Suprapubic skin (tissue), 4 donors: ENCODE measurements around the gene SNX24. TPM values are rescaled to one million over a fixed set of nuclear protein-coding genes. Genes with fewer than 3 reads are reported as not detected.

Experiments
- DNase-seq, 2 donors: peaks; one replicate each; pipeline ENCODE4 v3.0.0-alpha.2; 2019; ENCODE audit warnings: low spot score in 2 of 2
- H3K27ac ChIP-seq: fragments of 200-600 bp; sonication (generic); one replicate; pipeline ENCODE4 v1.5.1; 2019
- H3K27me3 ChIP-seq: fragments of 200-600 bp; sonication (generic); one replicate; pipeline ENCODE4 v1.5.1; 2019
- H3K36me3 ChIP-seq: fragments of 200-600 bp; sonication (generic); one replicate; pipeline ENCODE4 v1.5.1; 2019
- H3K4me1 ChIP-seq: fragments of 200-600 bp; sonication (generic); one replicate; pipeline ENCODE4 v1.5.1; 2019
- H3K4me3 ChIP-seq: fragments of 200-600 bp; sonication (generic); one replicate; pipeline ENCODE4 v1.5.1; 2019; ENCODE audit warnings: mild to moderate bottlenecking
- H3K9me3 ChIP-seq: fragments of 200-600 bp; sonication (generic); one replicate; pipeline ENCODE4 v1.5.1; 2019
- EP300 ChIP-seq: sonication (generic); formaldehyde crosslinking; IDR thresholded peaks from one replicate; pipeline ENCODE4 v1.6.1; 2017; ENCODE audit warnings: antibody characterized with exemption
- POLR2A ChIP-seq, 2 donors: fragments of 450-650 bp; IDR thresholded peaks; one replicate each; pipeline ENCODE4 v1.6.1; 2017; ENCODE audit warnings: antibody characterized with exemption in 2 of 2, mild to moderate bottlenecking in 2 of 2, moderate library complexity in 2 of 2
- POLR2AphosphoS5 ChIP-seq, 3 donors: sonication (generic); formaldehyde crosslinking; IDR thresholded peaks; one replicate each; pipeline ENCODE4 v1.6.1; 2017; ENCODE audit warnings: antibody characterized with exemption in 3 of 3
- WGBS: methylation state at CpG from one replicate; pipeline ENCODE4 v1.1.5; 2018; 5-methylcytosine and 5-hydroxymethylcytosine counted together
- total RNA-seq, 4 donors: library from RNA; depleted of rRNA; stranded (reverse); fragments of >200 nt; gene quantifications; one replicate each; pipeline ENCODE4 v1.1.0, GENCODE V29; 2016
- TF ChIP-seq, protein P1 (sequence below), 2 donors: fragments of 200-600 bp in 1 of 2; fragments of 450-650 bp in 1 of 2; sonication (generic) in 1 of 2; IDR thresholded peaks; one replicate each; pipeline ENCODE4 v1.5.1; 2016 to 2019; ENCODE audit warnings: antibody characterized with exemption in 2 of 2, mild to moderate bottlenecking in 1 of 2, moderate library complexity in 1 of 2

Gene SNX24
- total RNA-seq, 4 donors from 2014 or later: 15.2 to 43.0 (median 25.3) TPM

DNA sequence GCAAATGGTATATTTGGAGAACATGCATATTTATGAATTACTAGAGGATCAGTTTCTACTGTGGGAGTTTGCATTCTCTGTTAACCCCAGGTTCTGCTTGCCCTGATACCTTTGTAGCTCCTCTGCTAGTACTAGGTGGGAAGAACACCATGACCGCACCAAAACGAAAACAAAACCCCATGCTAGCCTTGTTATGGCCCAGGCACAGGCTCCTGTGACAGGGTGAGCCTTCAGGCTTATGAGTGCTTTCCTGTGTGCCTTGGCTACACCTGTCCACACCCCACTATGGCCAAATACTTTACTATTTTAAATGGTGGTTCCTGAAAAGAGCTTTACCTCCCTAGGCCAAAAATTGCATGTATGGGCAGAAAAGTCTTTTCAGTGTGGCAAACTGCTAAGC, 96.3 kb downstream of the SNX24 start:
- no peaks in the 10 kb centered on the region for H3K36me3 ChIP-seq
- 88% methylated on average over 2 of the region's 2 CpGs for WGBS
- no peak for TF ChIP-seq EP300
- H3K9me3 ChIP-seq: no peaks in the 10 kb centered on the region
- no peak overlapping the region for H3K4me3 ChIP-seq
- no peak for DNase-seq
- H3K27ac ChIP-seq: no peak overlapping the region
- H3K4me1 ChIP-seq: peaks cover 5% of the 10 kb centered on the region
- no peaks in the 10 kb centered on the region for H3K27me3 ChIP-seq

DNA sequence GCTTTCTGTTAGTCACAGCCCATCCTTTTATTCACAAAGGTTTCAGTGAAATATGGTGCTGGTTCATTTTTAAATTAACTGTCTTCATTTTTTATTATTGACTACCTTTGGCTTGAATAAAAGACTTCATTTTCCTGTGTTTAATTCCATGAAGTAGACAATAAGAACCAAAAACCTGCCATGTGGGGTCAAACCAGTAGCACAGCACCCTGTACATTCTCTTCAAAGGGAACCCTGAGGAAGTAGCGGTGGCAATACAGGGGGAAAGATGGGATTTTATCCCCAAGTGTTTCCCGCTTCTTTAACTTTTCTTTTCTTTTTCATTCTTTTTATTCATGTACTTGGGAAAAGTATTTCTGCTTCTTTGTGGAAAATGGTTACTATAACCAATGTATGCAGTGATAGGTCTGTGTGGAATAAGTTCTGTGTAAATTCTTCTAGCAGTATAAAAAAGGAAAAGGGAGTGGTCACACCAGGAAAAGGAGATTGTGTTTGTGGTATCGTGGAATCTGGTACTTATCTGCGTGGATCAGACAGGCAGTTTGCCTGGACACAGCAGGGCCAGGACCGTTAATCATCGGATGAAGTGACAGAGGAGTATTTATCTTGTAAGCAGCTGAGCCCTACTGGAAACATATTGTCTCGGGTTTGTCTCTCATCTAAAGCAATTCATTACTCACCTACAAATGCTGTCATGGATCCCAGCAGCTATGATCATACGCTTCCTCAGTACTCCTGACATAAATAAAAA, 96.9 kb downstream of the SNX24 start:
- H3K4me3 ChIP-seq: no peak overlapping the region
- H3K4me1 ChIP-seq: peaks cover 5% of the 10 kb centered on the region
- TF ChIP-seq EP300 (no peak), POLR2A (IDR thresholded peaks at IDR 0.05) (no peak)
- TF ChIP-seq, protein P1, sequence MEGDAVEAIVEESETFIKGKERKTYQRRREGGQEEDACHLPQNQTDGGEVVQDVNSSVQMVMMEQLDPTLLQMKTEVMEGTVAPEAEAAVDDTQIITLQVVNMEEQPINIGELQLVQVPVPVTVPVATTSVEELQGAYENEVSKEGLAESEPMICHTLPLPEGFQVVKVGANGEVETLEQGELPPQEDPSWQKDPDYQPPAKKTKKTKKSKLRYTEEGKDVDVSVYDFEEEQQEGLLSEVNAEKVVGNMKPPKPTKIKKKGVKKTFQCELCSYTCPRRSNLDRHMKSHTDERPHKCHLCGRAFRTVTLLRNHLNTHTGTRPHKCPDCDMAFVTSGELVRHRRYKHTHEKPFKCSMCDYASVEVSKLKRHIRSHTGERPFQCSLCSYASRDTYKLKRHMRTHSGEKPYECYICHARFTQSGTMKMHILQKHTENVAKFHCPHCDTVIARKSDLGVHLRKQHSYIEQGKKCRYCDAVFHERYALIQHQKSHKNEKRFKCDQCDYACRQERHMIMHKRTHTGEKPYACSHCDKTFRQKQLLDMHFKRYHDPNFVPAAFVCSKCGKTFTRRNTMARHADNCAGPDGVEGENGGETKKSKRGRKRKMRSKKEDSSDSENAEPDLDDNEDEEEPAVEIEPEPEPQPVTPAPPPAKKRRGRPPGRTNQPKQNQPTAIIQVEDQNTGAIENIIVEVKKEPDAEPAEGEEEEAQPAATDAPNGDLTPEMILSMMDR (IDR thresholded peaks at IDR 0.05): no peak
- H3K27me3 ChIP-seq: no peaks in the 10 kb centered on the region
- H3K36me3 ChIP-seq: no peaks in the 10 kb centered on the region
- no peaks in the 10 kb centered on the region for H3K9me3 ChIP-seq
- DNase-seq: no peak
- WGBS: 60% methylated on average over 8 of the region's 8 CpGs
- H3K27ac ChIP-seq: no peak overlapping the region

DNA sequence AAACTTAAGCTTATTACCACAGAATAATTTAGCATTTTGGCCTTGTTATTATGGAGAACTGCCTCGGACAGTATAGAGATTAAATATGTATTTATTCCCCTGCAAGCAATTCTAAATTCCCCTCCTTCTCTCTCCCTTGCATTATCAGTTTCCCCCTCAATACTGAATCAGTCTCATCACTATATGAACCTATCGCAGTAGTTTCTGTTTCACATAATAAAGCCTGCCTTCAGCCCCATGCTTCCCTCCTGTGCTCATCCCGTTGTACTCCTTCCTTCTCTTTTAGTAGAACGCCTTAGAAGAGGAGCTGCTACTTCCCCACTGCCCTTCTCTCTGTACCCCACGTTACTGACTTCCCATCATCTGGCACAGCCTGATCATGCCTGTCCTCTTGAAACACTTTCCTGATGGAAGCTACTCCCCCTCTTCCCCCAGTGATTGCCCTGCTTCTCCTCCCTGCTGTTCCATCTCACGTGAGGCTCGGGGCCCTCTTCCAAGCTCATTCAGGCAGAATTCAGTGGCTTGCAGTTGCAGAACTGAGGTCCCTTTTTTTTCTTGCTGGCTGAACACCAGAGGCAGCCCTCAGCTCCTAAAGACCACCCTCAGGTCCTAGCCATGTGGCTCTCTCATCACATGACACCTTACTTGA, 97.8 kb downstream of the SNX24 start:
- Histone ChIP-seq H3K36me3 (peaks cover 2% of the 10 kb centered on the region), H3K4me3 (no peak overlapping the region), H3K27ac (no peak overlapping the region), H3K27me3 (no peaks in the 10 kb centered on the region), H3K9me3 (no peaks in the 10 kb centered on the region), H3K4me1 (peaks cover 1% of the 10 kb centered on the region)
- DNase-seq: no peak
- TF ChIP-seq EP300 (no peak), POLR2A (IDR thresholded peaks at IDR 0.05) (no peak), POLR2AphosphoS5 (IDR thresholded peaks at IDR 0.05) (no peak)
- TF ChIP-seq, protein P1 (IDR thresholded peaks at IDR 0.05): no peak
- WGBS: 81% methylated on average over 6 of the region's 7 CpGs

DNA sequence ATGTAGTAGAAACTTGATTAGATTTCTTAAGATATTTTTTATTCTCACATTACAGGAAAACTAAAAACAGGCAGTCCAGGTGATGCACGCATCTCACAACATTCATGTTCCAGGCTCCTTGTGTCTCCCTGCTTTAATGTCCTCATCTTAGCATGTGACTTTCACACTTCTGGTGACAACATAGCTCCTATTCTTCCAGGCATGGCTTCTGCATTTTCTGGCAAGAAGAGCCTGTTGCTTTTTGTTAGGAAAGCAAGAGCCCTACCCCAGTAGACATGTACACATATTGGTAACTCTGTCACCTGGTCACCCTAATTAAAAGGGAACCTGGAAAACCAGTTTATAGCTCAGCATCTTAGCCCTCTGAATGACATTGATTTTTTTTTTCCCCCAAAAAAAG, 98.6 kb downstream of the SNX24 start:
- TF ChIP-seq, protein P1 (IDR thresholded peaks at IDR 0.05): no peak
- TF ChIP-seq POLR2A (IDR thresholded peaks at IDR 0.05) (no peak), EP300 (no peak), POLR2AphosphoS5 (IDR thresholded peaks at IDR 0.05) (no peak)
- Histone ChIP-seq H3K27ac (no peak overlapping the region), H3K9me3 (no peaks in the 10 kb centered on the region), H3K4me3 (no peak overlapping the region), H3K4me1 (no peaks in the 10 kb centered on the region), H3K27me3 (no peaks in the 10 kb centered on the region), H3K36me3 (peaks cover 7% of the 10 kb centered on the region)
- no peak for DNase-seq
- 94% methylated on average over 1 of the region's 1 CpG for WGBS

DNA sequence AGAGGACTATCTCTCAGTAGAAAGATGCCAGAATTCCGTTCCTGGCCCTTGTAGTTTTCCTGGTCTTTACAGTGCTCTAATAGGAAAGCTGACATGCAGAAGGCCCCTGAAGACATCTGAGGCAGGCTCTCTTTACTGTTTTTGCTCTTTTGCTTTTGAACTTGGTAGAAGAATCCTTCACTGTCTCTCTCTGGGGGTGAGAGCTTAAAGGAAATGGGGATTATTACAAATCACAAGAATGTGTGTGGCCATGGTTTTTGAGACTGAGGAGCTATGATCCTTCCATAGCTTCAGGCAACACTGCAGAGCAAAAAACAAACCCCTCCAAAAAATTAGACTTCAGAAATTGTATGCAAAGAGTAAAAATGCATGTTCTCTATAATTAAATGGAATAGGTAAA, 102.0 kb downstream of the SNX24 start:
- no peak for DNase-seq
- Histone ChIP-seq H3K27me3 (no peaks in the 10 kb centered on the region), H3K9me3 (no peaks in the 10 kb centered on the region), H3K4me3 (no peak overlapping the region), H3K36me3 (peaks cover 10% of the 10 kb centered on the region), H3K27ac (no peak overlapping the region), H3K4me1 (no peaks in the 10 kb centered on the region)
- 100% methylated on average over 1 of the region's 1 CpG for WGBS
- TF ChIP-seq POLR2AphosphoS5 (IDR thresholded peaks at IDR 0.05) (no peak), EP300 (no peak), POLR2A (IDR thresholded peaks at IDR 0.05) (no peak)
- TF ChIP-seq, protein P1 (IDR thresholded peaks at IDR 0.05): no peak
